NB4 (cell line): Measurements from ENCODE around the gene PHACTR1.

Experiments used
- MYC ChIP-seq: IDR thresholded peaks from 2 replicates; pipeline ENCODE4 v1.6.1; 2011; ENCODE audit warnings: low read depth, low read length
- POLR2A ChIP-seq: IDR thresholded peaks from 2 replicates; pipeline ENCODE4 v1.6.1; 2011; ENCODE audit warnings: mild to moderate bottlenecking; ENCODE audit not compliant: insufficient read length; ENCODE audit errors: extremely low read depth
- TF ChIP-seq, protein P1 (sequence below): IDR thresholded peaks from one replicate; pipeline ENCODE4 v1.5.1; 2012; ENCODE audit warnings: low read depth, low read length
- TF ChIP-seq, protein P2 (sequence below): IDR thresholded peaks from 2 replicates; pipeline ENCODE4 v1.6.1; 2011; ENCODE audit warnings: low read depth, low read length

DNA sequence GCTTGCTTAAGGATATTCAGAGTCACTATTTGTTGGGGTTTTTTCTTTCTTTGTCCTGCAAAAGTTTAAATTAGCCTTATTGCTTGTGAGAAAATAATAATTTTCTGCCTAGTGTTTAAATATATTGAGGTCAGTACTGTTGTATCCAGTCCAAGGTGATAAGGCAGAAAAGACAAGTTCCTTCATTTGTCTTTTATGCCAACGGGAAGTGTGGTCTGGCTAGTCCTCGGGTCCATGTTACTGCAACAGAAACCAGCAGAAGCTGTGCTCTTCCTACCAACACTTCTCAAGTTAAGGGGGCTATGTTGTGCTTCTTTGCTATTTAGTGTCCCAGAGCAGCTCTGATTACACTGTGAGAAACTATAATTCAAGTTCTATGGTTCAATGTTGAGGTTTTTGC is 310.6 kb downstream of the PHACTR1 start:
- TF ChIP-seq, protein P1, sequence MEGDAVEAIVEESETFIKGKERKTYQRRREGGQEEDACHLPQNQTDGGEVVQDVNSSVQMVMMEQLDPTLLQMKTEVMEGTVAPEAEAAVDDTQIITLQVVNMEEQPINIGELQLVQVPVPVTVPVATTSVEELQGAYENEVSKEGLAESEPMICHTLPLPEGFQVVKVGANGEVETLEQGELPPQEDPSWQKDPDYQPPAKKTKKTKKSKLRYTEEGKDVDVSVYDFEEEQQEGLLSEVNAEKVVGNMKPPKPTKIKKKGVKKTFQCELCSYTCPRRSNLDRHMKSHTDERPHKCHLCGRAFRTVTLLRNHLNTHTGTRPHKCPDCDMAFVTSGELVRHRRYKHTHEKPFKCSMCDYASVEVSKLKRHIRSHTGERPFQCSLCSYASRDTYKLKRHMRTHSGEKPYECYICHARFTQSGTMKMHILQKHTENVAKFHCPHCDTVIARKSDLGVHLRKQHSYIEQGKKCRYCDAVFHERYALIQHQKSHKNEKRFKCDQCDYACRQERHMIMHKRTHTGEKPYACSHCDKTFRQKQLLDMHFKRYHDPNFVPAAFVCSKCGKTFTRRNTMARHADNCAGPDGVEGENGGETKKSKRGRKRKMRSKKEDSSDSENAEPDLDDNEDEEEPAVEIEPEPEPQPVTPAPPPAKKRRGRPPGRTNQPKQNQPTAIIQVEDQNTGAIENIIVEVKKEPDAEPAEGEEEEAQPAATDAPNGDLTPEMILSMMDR = no peak
- TF ChIP-seq, protein P2, sequence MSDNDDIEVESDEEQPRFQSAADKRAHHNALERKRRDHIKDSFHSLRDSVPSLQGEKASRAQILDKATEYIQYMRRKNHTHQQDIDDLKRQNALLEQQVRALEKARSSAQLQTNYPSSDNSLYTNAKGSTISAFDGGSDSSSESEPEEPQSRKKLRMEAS = no peak
- TF ChIP-seq POLR2A (no peak), MYC (no peak)
